CD14-positive monocyte (primary cell): Measurements from ENCODE around the gene TRPM2. TPM values are rescaled to one million over a fixed set of nuclear protein-coding genes. Genes with fewer than 3 reads are reported as not detected.
A peak's percentile ranks its signal among the peaks of the same experiment; 100 is the strongest.

Experiments
- DNase-seq, 3 donors: peaks; one replicate each; pipeline ENCODE4 v3.0.0-alpha.2; 2011 to 2022
- H2AFZ ChIP-seq: 2 replicates; pipeline ENCODE4 v1.6.0; 2012; ENCODE audit warnings: mild to moderate bottlenecking, low read depth, low read length, inconsistent platforms; ENCODE audit not compliant: insufficient read depth, poor library complexity, severe bottlenecking
- H3K27ac ChIP-seq, 2 donors: 1 replicate in 1 of 2; 2 replicates in 1 of 2; pipeline ENCODE4 v1.5.1; 2012 to 2013; ENCODE audit warnings: low read length in 2 of 2, control low read depth in 1 of 2, inconsistent platforms in 1 of 2, low read depth in 1 of 2, mild to moderate bottlenecking in 1 of 2
- H3K27me3 ChIP-seq, 2 donors: one replicate each; pipeline versions ENCODE4 v1.6.0 to v1.6.1; 2011 to 2013; ENCODE audit warnings: low read length in 2 of 2; ENCODE audit not compliant: control insufficient read depth in 2 of 2, insufficient read depth in 2 of 2
- H3K36me3 ChIP-seq, 2 donors: replicated peaks in 1 of 2; 1 replicate in 1 of 2; 2 replicates in 1 of 2; pipeline versions ENCODE4 v1.5.1 to v1.6.1; 2012 to 2013; ENCODE audit warnings: low read length in 2 of 2, control low read depth in 1 of 2, inconsistent platforms in 1 of 2, mild to moderate bottlenecking in 1 of 2; ENCODE audit not compliant: insufficient read depth in 2 of 2, control insufficient read depth in 1 of 2
- H3K4me1 ChIP-seq, 2 donors: 1 replicate in 1 of 2; 2 replicates in 1 of 2; pipeline versions ENCODE4 v1.5.1 to v1.6.1; 2012 to 2013; ENCODE audit warnings: low read length in 2 of 2, control low read depth in 1 of 2, inconsistent platforms in 1 of 2, mild to moderate bottlenecking in 1 of 2, moderate library complexity in 1 of 2; ENCODE audit not compliant: insufficient read depth in 2 of 2, control insufficient read depth in 1 of 2
- H3K4me2 ChIP-seq: replicated peaks from 2 replicates; pipeline ENCODE3; 2012; ENCODE audit warnings: low read length, moderate library complexity, mild to moderate bottlenecking; ENCODE audit not compliant: poor library complexity, severe bottlenecking; ENCODE audit errors: extremely low read depth
- H3K4me3 ChIP-seq, 3 experiments: fragments of 200-600 bp in 1 of 3; sonication (generic) in 1 of 3; replicated peaks in 1 of 3; 1 replicate in 2 of 3; 2 replicates in 1 of 3; pipeline ENCODE4 v1.5.1; 2011 to 2013; ENCODE audit warnings: low read length in 3 of 3, mild to moderate bottlenecking in 3 of 3, control low read depth in 2 of 3, low read depth in 2 of 3, inconsistent platforms in 1 of 3, moderate library complexity in 1 of 3
- H3K79me2 ChIP-seq: 2 replicates; pipeline ENCODE4 v1.6.0; 2012; ENCODE audit warnings: mild to moderate bottlenecking, control low read depth, inconsistent platforms, low read length, moderate library complexity; ENCODE audit not compliant: insufficient read depth
- H3K9ac ChIP-seq: 2 replicates; pipeline ENCODE4 v1.6.0; 2017; ENCODE audit warnings: low read length, mild to moderate bottlenecking; ENCODE audit not compliant: insufficient read depth, poor library complexity, severe bottlenecking
- H3K9me3 ChIP-seq, 2 donors: replicated peaks in 1 of 2; 1 replicate in 1 of 2; 2 replicates in 1 of 2; pipeline versions ENCODE4 v1.5.1 to v1.6.1; 2012 to 2013; ENCODE audit warnings: low read length in 2 of 2, control low read depth in 1 of 2; ENCODE audit not compliant: control insufficient read depth in 1 of 2, insufficient read depth in 1 of 2
- H4K20me1 ChIP-seq: 2 replicates; pipeline ENCODE4 v1.6.0; 2012; ENCODE audit warnings: mild to moderate bottlenecking, low read length, control low read depth, moderate library complexity; ENCODE audit not compliant: insufficient read depth
- H3K27ac Mint-ChIP-seq, 7 donors: one replicate each; pipeline ENCODE4 v1.8.0; 2020; ENCODE audit warnings: mild to moderate bottlenecking in 7 of 7, mixed read lengths in 7 of 7, moderate library complexity in 6 of 7, inconsistent platforms in 2 of 7
- H3K27me3 Mint-ChIP-seq, 3 donors: one replicate each; pipeline ENCODE4 v1.8.0; 2021 to 2022; ENCODE audit warnings: low read depth in 3 of 3, mild to moderate bottlenecking in 3 of 3, mixed read lengths in 3 of 3, moderate library complexity in 3 of 3, inconsistent platforms in 1 of 3
- H3K36me3 Mint-ChIP-seq, 2 donors: one replicate each; pipeline ENCODE4 v1.8.0; 2020; ENCODE audit warnings: mixed read lengths in 2 of 2, inconsistent platforms in 1 of 2, mild to moderate bottlenecking in 1 of 2
- H3K4me1 Mint-ChIP-seq: one replicate; pipeline ENCODE4 v1.8.0; 2020; ENCODE audit warnings: mild to moderate bottlenecking, mixed read lengths
- H3K4me3 Mint-ChIP-seq, 2 donors: one replicate each; pipeline ENCODE4 v1.8.0; 2020; ENCODE audit warnings: mild to moderate bottlenecking in 2 of 2, mixed read lengths in 2 of 2, moderate library complexity in 1 of 2
- H3K9me3 Mint-ChIP-seq, 7 donors: one replicate each; pipeline ENCODE4 v1.8.0; 2020 to 2022; ENCODE audit warnings: mixed read lengths in 7 of 7, mild to moderate bottlenecking in 6 of 7, moderate library complexity in 6 of 7, inconsistent platforms in 2 of 7
- whole genome bisulfite sequencing: methylation state at CpG from one replicate; pipeline ENCODE4 v1.1.5; 2013; ENCODE audit warnings: missing lambda C conversion rate; ENCODE audit not compliant: insufficient coverage; 5-methylcytosine and 5-hydroxymethylcytosine counted together
- intact Hi-C, 2 donors: fragments of 100-400 bp; cut with micrococcal nuclease; formaldehyde crosslinking; loops; one replicate each; pipeline versions ENCODE4 v1.15.0 to v1.15.1; 2023
- polyA plus RNA-seq, 3 donors: library from polyadenylated mRNA; depleted of rRNA in 1 of 3; unstranded in 2 of 3; stranded (reverse) in 1 of 3; fragments of 300-500 nt in 2 of 3; fragments of >200 nt in 1 of 3; fragmentation: Illumina TruSeq in 2 of 3; gene quantifications; 1 replicate in 2 of 3; 2 replicates in 1 of 3; pipeline ENCODE4 v1.2.3, GENCODE V29; 2012 to 2021
- TF ChIP-seq, protein P1 (sequence below): fragments of 200-600 bp; IDR thresholded peaks from one replicate; pipeline ENCODE4 v1.8.0; 2022; ENCODE audit warnings: antibody characterized with exemption, mild to moderate bottlenecking

The TRPM2 gene
- polyA plus RNA-seq, 3 donors: 7.6 to 21.6 (median 12.2) TPM

DNA sequence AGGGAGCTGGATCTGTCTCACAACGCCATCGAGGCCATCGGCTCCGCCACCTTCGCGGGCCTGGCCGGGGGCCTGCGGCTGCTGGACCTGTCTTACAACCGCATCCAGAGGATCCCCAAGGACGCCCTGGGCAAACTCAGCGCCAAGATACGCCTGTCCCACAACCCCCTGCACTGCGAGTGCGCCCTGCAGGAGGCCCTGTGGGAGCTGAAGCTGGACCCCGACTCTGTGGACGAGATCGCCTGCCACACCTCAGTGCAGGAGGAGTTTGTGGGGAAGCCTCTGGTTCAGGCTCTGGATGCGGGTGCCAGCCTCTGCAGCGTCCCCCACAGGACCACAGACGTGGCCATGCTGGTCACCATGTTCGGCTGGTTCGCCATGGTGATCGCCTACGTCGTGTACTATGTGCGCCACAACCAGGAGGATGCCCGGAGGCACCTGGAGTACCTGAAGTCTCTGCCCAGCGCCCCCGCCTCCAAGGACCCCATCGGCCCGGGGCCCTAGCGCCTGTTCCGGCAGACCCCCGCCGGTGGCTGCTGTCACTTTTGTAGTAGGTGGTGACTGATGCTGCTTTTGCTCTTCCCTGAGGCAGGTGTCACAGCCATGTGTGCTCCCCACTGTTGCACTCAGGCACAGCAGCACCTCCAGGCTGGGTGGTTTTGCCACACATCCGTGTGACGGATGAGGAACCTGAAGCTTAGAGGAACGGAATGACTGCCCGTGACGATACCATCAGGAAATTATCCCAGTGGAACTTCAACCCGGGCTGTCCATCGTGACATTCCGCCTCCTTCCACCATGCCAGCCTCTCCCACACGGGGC lies 103.7 kb downstream of the TRPM2 start:
- TF ChIP-seq, protein P1, sequence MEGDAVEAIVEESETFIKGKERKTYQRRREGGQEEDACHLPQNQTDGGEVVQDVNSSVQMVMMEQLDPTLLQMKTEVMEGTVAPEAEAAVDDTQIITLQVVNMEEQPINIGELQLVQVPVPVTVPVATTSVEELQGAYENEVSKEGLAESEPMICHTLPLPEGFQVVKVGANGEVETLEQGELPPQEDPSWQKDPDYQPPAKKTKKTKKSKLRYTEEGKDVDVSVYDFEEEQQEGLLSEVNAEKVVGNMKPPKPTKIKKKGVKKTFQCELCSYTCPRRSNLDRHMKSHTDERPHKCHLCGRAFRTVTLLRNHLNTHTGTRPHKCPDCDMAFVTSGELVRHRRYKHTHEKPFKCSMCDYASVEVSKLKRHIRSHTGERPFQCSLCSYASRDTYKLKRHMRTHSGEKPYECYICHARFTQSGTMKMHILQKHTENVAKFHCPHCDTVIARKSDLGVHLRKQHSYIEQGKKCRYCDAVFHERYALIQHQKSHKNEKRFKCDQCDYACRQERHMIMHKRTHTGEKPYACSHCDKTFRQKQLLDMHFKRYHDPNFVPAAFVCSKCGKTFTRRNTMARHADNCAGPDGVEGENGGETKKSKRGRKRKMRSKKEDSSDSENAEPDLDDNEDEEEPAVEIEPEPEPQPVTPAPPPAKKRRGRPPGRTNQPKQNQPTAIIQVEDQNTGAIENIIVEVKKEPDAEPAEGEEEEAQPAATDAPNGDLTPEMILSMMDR: no peak
- peaks cover 0 to 9% of the 10 kb centered on the region in 2 donors for H3K27me3 ChIP-seq
- peaks cover 9 to 33% (median 13%) of the 10 kb centered on the region in 3 donors for H3K27me3 Mint-ChIP-seq
- H3K9me3 Mint-ChIP-seq: peaks cover 8 to 24% (median 14%) of the 10 kb centered on the region in 7 donors
- no peak overlapping the region for H3K4me3 ChIP-seq
- H2AFZ ChIP-seq: no peak overlapping the region
- peaks cover 14% of the 10 kb centered on the region for H3K4me1 Mint-ChIP-seq
- no peak overlapping the region for H3K4me2 ChIP-seq
- H3K36me3 Mint-ChIP-seq: no peaks in the 10 kb centered on the region
- no peak overlapping the region for H3K27ac ChIP-seq
- H3K36me3 ChIP-seq: no peaks in the 10 kb centered on the region
- no peaks in the 10 kb centered on the region for H3K79me2 ChIP-seq
- H3K27ac Mint-ChIP-seq: no peak overlapping the region
- 97% methylated on average over 34 of the region's 44 CpGs for WGBS
- peak overlapping the region in 1 of 2 donors; percentile 71 for H3K4me3 Mint-ChIP-seq
- peaks cover 6 to 13% of the 10 kb centered on the region in 2 donors for H3K4me1 ChIP-seq
- no peak overlapping the region for H3K9ac ChIP-seq
- DNase-seq: no peak
- H4K20me1 ChIP-seq: no peaks in the 10 kb centered on the region
- intact Hi-C loops: loop anchor here in 1 of 2 donors (10.0 kb wide), 1 partner anchor 358 kb away; the partner anchor contains the start of gene SUMO3
- peaks cover 0 to 9% of the 10 kb centered on the region in 2 donors for H3K9me3 ChIP-seq

DNA sequence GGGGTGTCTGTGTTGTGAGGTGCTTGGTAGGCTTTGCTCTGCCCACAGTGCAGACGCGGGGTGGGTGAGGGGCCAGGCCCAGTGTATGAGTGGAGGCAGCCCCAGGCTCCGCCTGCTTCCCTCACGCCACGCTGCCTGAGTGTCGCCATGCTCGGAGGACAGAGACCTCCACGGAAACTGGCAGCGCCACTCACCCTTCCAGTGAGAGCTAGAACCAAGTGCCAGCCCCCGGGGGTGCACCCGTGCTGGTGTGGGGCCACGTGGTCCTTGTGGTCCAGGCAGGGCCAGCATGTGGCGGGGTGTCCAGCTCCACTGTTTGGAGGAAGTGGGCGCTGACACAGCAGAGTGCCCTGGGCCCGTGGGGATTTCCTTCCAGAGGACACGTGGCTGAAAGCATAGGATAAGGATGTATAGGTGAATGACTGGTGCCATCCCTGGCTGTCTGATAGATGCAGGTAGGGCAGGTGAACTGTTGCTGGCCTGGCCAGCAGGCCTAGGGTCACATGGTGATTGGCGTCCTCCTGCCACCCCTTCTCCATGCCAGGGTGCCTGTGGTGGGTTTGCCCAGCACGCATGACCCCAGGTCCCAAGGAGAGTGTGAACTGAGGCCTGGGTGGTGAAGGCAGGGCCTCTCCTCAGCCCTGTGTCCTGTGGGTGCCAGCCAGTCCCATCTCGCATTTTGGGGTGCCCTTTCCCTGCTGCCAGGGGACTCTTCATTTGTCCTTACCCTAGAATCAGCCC lies 105.7 kb downstream of the TRPM2 start:
- H3K9me3 ChIP-seq: peaks cover 0 to 6% of the 10 kb centered on the region in 2 donors
- Mint-ChIP-seq H3K27me3 (peaks cover 1 to 16% (median 11%) of the 10 kb centered on the region in 3 donors), H3K4me3 (no peak overlapping the region), H3K4me1 (peaks cover 14% of the 10 kb centered on the region), H3K36me3 (no peaks in the 10 kb centered on the region), H3K9me3 (peaks cover 4 to 10% (median 4%) of the 10 kb centered on the region in 7 donors), H3K27ac (peak overlapping the region in 1 of 7 donors; percentile 66)
- no peak overlapping the region for H3K9ac ChIP-seq
- intact Hi-C loops: loop anchor here in 1 of 2 donors (10.0 kb wide), 1 partner anchor 356 kb away; the partner anchor contains the start of gene SUMO3
- no peaks in the 10 kb centered on the region for H3K36me3 ChIP-seq
- no peak overlapping the region for H2AFZ ChIP-seq
- DNase-seq: peak in 1 of 3 donors; percentile 41
- no peaks in the 10 kb centered on the region for H4K20me1 ChIP-seq
- H3K4me3 ChIP-seq: no peak overlapping the region
- no peak overlapping the region for H3K4me2 ChIP-seq
- H3K79me2 ChIP-seq: no peaks in the 10 kb centered on the region
- peaks cover 0 to 4% of the 10 kb centered on the region in 2 donors for H3K27me3 ChIP-seq
- no peak overlapping the region for H3K27ac ChIP-seq
- peaks cover 6 to 13% of the 10 kb centered on the region in 2 donors for H3K4me1 ChIP-seq
- 72% methylated on average over 18 of the region's 19 CpGs for WGBS
- TF ChIP-seq, protein P1: no peak
